ENCODE data around the gene TCF12. TPM values are rescaled to one million over a fixed set of nuclear protein-coding genes. Genes with fewer than 3 reads are reported as not detected.

Gene TCF12
- total RNA-seq, 4 donors from 2014 or later = 105 to 446 (median 180) TPM

DNA sequence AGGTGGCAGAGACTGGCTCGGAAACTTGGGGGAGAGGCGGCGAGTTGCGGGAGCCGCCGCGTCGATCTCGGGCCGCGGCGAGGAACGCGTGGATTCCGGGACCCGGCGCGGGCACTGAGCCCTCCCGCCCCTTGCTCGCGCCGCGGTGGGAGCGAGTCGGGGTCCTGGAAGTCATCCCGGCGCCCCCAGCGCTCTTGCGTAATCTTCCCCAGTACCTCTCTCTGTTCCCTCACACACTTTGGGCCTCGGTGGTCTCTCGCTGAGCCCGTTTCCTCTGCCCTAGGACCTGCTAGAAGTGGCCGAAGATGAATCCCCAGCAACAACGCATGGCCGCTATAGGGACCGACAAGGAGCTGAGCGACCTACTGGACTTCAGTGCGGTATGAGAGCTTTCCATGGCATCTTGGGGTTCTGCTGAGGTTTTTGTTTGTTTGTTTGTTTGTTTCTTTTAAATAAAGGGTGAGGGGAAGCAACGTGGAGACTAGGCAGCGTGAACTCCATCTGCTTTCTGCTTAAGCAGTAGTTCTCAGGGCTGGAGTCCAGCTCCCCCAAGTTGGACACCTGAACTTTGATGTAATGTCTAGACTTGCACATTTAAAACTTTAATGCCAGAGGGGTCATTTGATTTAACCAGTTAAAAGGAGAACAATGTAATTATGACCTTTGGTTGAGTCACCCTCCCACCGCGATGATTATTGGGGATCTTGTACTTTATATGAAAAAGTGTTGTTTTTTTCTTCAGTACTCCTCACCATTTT is 1.3 kb downstream of the TCF12 start:
- H3K27ac ChIP-seq = peak overlapping the region; percentile 96 to 99 (median 98)
- no peaks in the 10 kb centered on the region for H3K9me3 ChIP-seq
- in situ Hi-C loops (cut with MboI; ENCODE audit: low pct_ligation_motif_present in 1 of 4, low pct_unique_long_range_greater_than_20kb in 1 of 4, low sequenced_read_pairs in 3 of 4) (loop anchor here in 2 of 4 donors (10.0 to 25.0 kb wide), 2 partner anchors 215 to 218 kb away; no protein-coding TSS in a partner anchor), intact Hi-C loops (cut with DNase I; ENCODE audit: low total_unique reads) (loop anchor here (2.0 kb wide), 1 partner anchor 33 kb away; no protein-coding TSS in a partner anchor)
- peak; percentile 28 for DNase-seq
- 1 to 3% methylated on average over 4 to 42 of the region's 42 CpGs for WGBS, 2 donors (ENCODE audit: low coverage in 1 of 2)
- peaks cover 6 to 62% (median 29%) of the 10 kb centered on the region in 4 donors for H3K4me1 ChIP-seq
- no peak for TF ChIP-seq EP300 (IDR thresholded peaks at IDR 0.05; ENCODE audit: low read depth)
- TF ChIP-seq, protein P1, sequence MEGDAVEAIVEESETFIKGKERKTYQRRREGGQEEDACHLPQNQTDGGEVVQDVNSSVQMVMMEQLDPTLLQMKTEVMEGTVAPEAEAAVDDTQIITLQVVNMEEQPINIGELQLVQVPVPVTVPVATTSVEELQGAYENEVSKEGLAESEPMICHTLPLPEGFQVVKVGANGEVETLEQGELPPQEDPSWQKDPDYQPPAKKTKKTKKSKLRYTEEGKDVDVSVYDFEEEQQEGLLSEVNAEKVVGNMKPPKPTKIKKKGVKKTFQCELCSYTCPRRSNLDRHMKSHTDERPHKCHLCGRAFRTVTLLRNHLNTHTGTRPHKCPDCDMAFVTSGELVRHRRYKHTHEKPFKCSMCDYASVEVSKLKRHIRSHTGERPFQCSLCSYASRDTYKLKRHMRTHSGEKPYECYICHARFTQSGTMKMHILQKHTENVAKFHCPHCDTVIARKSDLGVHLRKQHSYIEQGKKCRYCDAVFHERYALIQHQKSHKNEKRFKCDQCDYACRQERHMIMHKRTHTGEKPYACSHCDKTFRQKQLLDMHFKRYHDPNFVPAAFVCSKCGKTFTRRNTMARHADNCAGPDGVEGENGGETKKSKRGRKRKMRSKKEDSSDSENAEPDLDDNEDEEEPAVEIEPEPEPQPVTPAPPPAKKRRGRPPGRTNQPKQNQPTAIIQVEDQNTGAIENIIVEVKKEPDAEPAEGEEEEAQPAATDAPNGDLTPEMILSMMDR (IDR thresholded peaks at IDR 0.05) = no peak
- no peak for TF ChIP-seq POLR2A (IDR thresholded peaks at IDR 0.05)
- no peak for TF ChIP-seq POLR2AphosphoS5 (IDR thresholded peaks at IDR 0.05)
- H3K27me3 ChIP-seq = no peaks in the 10 kb centered on the region
- H3K4me3 ChIP-seq = peak overlapping the region; percentile 85 to 99 (median 91)
- no peaks in the 10 kb centered on the region for H3K36me3 ChIP-seq

DNA sequence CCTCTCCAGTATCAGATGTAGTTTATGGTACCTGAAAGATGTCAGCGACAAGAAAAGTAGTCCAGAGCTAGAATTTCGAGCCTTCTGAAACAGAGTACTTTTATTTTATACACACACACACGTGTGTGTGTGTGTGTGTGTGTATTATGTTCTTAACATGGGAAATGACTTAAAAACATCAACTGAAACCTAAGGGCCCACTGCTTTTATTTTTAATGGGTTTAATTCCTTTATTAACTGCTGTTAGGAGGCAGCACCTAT is 1.9 kb downstream of the TCF12 start:
- DNase-seq = no peak
- peak overlapping the region in 3 of 4 donors; percentile 90 to 99 (median 92) for H3K4me3 ChIP-seq
- H3K27ac ChIP-seq = peak overlapping the region in 1 of 4 donors; percentile 99
- in situ Hi-C loops (cut with MboI; ENCODE audit: low pct_ligation_motif_present in 1 of 4, low pct_unique_long_range_greater_than_20kb in 1 of 4, low sequenced_read_pairs in 3 of 4) (loop anchor here in 2 of 4 donors (10.0 to 25.0 kb wide), 2 partner anchors 215 to 217 kb away; no protein-coding TSS in a partner anchor), intact Hi-C loops (cut with DNase I; ENCODE audit: low total_unique reads) (no loop called here)
- TF ChIP-seq, protein P1 (IDR thresholded peaks at IDR 0.05) = no peak
- TF ChIP-seq POLR2A (IDR thresholded peaks at IDR 0.05) = no peak
- peaks cover 6 to 64% (median 29%) of the 10 kb centered on the region in 4 donors for H3K4me1 ChIP-seq
- H3K9me3 ChIP-seq = no peaks in the 10 kb centered on the region
- H3K27me3 ChIP-seq = no peaks in the 10 kb centered on the region
- H3K36me3 ChIP-seq = no peaks in the 10 kb centered on the region
- WGBS, 2 donors (ENCODE audit: low coverage in 1 of 2) = 13% methylated on average over 3 of the region's 3 CpGs; no CpG with 5 or more reads in 1 of the 2 donors

DNA sequence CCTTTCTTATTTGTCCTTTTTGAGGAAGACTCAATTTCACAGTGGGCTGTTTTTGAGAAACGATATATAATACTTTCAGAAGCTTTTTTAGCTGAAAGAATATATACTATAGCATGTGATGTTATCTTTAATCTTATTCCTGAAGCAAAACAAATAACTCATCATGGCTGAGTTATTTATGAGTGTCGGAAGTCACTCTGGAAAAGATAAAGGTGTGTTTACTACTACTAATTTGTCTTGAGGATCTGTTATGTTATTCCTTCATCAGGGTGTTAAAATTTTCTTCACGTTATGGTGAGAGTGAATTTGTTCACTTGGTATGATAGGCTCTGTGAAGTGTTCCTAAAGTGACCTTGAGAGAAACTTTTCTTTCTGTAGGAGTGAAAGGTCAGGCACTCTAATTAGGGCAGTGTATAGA is 4.7 kb downstream of the TCF12 start:
- H3K27ac ChIP-seq = no peak overlapping the region
- in situ Hi-C loops (cut with MboI; ENCODE audit: low pct_ligation_motif_present in 1 of 4, low pct_unique_long_range_greater_than_20kb in 1 of 4, low sequenced_read_pairs in 3 of 4) (loop anchor here in 2 of 4 donors (10.0 to 25.0 kb wide), 2 partner anchors 212 to 214 kb away; no protein-coding TSS in a partner anchor), intact Hi-C loops (cut with DNase I; ENCODE audit: low total_unique reads) (no loop called here)
- no peak overlapping the region for H3K4me3 ChIP-seq
- H3K36me3 ChIP-seq = no peaks in the 10 kb centered on the region
- H3K4me1 ChIP-seq = peaks cover 6 to 74% (median 25%) of the 10 kb centered on the region in 4 donors
- TF ChIP-seq POLR2A (IDR thresholded peaks at IDR 0.05) = no peak
- TF ChIP-seq, protein P1 (IDR thresholded peaks at IDR 0.05) = no peak
- no peak for TF ChIP-seq EP300 (IDR thresholded peaks at IDR 0.05; ENCODE audit: low read depth)
- TF ChIP-seq POLR2AphosphoS5 (IDR thresholded peaks at IDR 0.05) = no peak
- no peaks in the 10 kb centered on the region for H3K27me3 ChIP-seq
- WGBS, 2 donors (ENCODE audit: low coverage in 1 of 2) = 61 to 66% methylated on average over 3 of the region's 3 CpGs
- H3K9me3 ChIP-seq = no peaks in the 10 kb centered on the region
- DNase-seq = no peak

DNA sequence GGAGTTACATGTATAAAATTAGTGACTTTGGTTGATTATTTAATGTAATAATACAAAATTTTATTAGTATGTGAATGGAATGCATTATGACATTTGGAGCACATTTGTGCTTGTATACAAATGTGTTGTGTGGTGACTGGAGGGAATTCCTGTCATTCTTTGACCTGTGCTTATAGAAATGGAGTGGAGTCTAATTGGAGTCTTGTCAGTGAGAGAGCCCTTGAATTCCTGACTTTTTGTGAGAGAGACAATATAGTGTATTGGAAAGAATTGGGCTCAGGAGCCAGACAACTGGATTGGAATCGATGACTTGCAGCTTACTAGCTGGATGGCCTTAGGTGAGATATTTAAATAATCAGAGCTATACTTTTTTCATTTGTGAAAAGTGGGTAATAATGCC is 9.4 kb downstream of the TCF12 start:
- no peak overlapping the region for H3K27ac ChIP-seq
- intact Hi-C loops (cut with DNase I; ENCODE audit: low total_unique reads) (no loop called here), in situ Hi-C loops (cut with MboI; ENCODE audit: low pct_ligation_motif_present in 1 of 4, low pct_unique_long_range_greater_than_20kb in 1 of 4, low sequenced_read_pairs in 3 of 4) (loop anchor here in 1 of 4 donors (10.0 kb wide), 1 partner anchor 207 kb away; no protein-coding TSS in a partner anchor)
- H3K4me1 ChIP-seq = peaks cover 26 to 90% (median 55%) of the 10 kb centered on the region in 4 donors
- no peaks in the 10 kb centered on the region for H3K9me3 ChIP-seq
- no peak overlapping the region for H3K4me3 ChIP-seq
- no peak for TF ChIP-seq POLR2A (IDR thresholded peaks at IDR 0.05)
- no peak for TF ChIP-seq EP300 (IDR thresholded peaks at IDR 0.05; ENCODE audit: low read depth)
- TF ChIP-seq, protein P1 (IDR thresholded peaks at IDR 0.05) = no peak
- TF ChIP-seq POLR2AphosphoS5 (IDR thresholded peaks at IDR 0.05) = no peak
- H3K36me3 ChIP-seq = no peaks in the 10 kb centered on the region
- WGBS, 2 donors (ENCODE audit: low coverage in 1 of 2) = 100% methylated on average over 1 of the region's 1 CpG
- DNase-seq = no peak
- H3K27me3 ChIP-seq = no peaks in the 10 kb centered on the region

All from transverse colon (tissue), 4 donors.